Choroid plexus epithelial cell (primary cell): ENCODE data around the gene NR6A1.

ENCODE experiments used
- DNase-seq: peaks from one replicate; pipeline ENCODE4 v3.0.0-alpha.2; 2010; ENCODE audit warnings: low read depth
- H3K4me3 ChIP-seq: 2 replicates; pipeline ENCODE4 v1.5.1; 2011; ENCODE audit warnings: low read depth, mild to moderate bottlenecking, control low read depth, low read length, moderate library complexity
- TF ChIP-seq, protein P1 (sequence below): conservative IDR thresholded peaks from 2 replicates; pipeline ENCODE4 v1.5.1; 2011; ENCODE audit warnings: low read depth, mild to moderate bottlenecking, control low read depth, inconsistent platforms, low read length, moderate library complexity

Gene NR6A1

DNA sequence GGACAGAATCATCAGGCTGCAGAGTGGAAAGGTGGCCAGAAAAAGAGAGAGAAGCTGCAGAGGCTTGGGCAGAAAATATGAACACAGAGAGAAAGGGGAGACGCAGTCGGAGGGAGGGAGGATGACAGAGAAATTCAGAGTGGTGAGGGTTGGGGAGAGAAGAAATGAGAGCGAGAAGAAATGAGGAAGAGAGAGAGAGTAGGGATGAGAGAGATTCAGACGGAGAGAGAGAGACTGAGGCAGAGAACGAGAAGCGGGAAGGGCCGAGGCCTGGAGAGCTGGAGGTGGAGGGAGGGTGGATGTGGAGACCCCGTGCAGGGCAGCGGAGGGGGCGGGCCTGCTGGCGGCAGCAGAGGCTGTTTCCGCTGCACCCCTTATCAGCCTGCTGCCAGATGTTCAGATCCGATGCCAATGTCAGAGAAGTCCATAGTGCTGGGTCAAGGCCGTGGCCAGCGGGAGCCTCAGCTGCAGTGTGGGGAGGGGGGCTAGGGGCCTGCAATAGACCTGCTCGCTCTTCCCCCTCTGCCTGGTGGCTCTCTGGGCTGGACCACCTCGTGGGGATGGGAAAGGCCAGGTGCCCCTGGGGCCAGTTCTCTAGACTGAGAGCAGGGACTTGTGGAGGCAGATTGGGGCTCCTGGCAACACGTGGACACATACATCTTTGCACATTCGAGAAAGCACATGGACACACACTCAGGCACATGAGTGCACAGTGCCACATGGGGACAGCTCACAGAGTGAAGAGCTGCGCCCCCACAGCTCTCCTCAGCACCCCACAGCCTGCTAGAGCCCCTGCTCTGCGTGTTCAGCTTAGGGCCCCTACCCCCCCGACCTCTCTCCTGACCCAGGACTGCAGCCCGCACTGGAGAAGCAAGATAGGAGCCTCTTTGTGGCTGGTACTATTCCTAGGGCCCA, 259.0 kb downstream of the NR6A1 start:
- H3K4me3 ChIP-seq, result no peak overlapping the region
- TF ChIP-seq, protein P1, sequence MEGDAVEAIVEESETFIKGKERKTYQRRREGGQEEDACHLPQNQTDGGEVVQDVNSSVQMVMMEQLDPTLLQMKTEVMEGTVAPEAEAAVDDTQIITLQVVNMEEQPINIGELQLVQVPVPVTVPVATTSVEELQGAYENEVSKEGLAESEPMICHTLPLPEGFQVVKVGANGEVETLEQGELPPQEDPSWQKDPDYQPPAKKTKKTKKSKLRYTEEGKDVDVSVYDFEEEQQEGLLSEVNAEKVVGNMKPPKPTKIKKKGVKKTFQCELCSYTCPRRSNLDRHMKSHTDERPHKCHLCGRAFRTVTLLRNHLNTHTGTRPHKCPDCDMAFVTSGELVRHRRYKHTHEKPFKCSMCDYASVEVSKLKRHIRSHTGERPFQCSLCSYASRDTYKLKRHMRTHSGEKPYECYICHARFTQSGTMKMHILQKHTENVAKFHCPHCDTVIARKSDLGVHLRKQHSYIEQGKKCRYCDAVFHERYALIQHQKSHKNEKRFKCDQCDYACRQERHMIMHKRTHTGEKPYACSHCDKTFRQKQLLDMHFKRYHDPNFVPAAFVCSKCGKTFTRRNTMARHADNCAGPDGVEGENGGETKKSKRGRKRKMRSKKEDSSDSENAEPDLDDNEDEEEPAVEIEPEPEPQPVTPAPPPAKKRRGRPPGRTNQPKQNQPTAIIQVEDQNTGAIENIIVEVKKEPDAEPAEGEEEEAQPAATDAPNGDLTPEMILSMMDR, result no peak
- DNase-seq, result no peak

DNA sequence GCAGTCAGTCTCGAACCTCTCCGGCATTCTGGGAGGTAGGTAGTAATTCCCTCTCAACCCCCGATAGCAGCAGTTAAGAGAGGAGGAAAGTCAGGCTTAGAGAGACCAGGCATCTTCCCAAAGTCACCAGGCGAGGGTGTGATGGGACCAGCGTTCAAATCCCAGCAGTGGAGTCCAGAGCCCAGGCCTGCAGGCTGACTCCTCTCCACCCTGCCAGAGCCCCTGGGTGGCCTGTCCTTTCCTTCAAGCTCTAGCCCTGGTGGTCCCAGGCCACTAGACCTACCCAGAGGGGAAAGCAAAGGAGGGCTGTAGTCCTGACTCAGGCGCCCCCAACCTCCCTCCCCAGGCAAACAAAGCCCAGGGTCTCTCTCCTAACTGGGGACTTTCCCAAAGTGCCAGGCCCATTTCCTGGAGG, 259.7 kb downstream of the NR6A1 start:
- TF ChIP-seq, protein P1, result no peak
- DNase-seq, result no peak
- no peak overlapping the region for H3K4me3 ChIP-seq

DNA sequence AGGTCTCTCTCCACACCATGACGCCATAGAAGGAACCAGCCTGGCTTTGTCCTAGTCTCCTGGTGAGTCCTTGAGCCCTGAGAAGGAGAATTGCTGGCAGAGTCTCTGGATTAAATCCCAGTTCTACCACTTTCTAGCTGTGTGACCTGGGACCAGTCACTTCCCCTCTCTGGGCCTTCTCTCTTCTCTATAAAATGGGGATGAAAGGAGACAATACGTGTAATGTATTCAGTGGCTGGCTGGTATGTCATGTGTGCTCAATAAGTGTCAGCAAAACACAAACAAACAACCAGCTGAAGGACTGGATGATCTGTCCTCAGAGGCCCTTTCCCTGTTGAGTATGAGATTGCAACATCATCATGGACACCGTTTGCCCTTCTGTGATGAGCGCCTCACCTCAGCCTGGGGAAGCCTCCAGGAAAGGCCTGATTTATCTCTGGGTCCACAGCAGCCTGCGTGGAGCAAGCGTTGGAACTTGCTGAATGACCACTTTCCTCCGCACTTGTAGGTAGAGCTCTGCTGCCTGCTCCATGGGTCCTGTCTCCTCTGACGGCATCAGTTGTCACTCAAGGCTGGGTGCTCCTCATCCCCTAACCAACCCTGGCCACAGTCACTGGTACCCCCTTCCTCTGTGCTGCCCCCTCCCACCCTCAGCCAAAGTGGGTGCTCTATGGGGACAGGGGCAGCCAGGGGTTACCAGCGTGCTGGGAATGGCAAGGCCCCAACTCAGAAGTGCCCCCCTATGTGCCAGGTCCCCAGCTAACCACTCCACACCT, 260.3 kb downstream of the NR6A1 start:
- TF ChIP-seq, protein P1, result no peak

DNA sequence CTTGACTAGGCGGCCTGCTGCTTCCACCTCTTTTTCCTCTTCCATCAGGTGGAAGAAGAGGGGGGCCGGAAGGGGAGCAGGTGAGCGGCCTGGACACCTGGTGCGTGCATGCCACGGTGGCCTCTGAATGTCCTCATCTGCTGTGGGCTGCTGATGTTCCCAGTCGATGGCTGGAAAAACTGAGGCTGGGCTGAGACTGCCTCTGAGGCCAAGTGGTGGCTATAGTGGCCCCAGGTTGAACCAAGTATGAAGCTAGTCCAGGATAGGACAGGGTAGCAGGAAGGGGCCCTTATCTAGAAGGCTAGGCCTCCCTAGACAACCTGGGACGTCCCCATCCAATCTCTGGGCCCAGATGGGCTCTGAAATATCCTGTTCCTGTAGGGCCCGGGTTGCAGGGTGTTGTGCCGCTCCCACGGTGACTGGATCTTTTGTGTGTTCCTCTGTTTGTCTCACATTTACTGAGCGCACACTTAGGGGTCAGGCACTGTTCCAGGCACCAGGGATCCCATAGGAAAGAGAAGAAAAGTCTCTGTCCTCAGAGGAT, 263.2 kb downstream of the NR6A1 start:
- no peak overlapping the region for H3K4me3 ChIP-seq
- DNase-seq, result no peak
- TF ChIP-seq, protein P1, result no peak

More for the DNA sequence above, 260.3 kb downstream of the NR6A1 start:
- peak; percentile 37 for DNase-seq
- H3K4me3 ChIP-seq, result no peak overlapping the region

DNA sequence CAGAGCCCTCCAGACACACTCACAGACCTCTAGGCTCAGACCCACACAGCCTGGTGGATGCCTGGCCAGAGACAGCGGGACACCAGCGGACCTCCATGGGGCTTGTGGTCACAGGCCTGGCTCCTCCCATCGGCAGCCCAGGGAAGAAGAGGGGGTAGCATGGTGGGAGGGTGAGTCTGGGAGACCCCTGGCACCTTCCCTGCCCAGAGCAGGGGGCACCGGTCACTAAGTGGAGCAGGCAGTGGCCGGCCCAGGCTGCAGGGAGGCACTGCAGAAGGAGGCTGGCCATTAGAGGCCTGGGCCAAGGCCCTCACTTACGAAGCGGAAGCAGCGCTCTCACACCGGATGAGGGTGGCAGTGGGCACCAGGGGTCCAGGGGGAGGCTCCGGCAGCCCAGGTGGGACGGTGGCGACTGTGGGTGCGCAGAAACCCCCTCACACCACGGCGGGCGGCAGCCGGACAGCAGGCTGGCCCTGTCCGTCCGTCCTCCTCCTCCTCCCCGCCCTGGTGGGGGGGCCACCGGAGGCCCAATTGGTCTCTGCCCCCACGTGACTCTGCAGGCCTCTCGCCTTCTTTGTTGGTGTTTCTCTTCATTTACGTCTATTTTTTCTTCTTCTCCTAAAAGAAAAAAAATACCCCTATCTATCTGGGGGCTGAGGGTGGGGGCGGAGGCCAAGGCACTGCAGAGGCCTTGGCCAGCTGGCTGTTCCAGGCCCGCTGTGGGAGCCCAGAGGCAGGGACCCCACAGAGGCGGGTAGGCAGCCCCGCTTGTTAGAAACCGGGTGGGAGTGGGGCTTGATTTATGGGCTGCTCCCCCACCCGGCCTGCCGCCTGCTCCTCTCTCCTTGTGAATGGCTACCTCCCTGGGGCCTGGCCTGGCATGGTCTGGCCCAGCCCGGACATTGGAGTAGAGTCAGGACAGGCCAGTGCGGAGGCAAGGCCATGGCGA, 263.9 kb downstream of the NR6A1 start, which contains the start of gene NR5A1:
TSS of gene NR5A1 (minus strand) at position 469 of the 949 bp plus-strand sequence. CDS start 4,004 bp downstream, outside the sequence.
- TF ChIP-seq, protein P1, result no peak
- H3K4me3 ChIP-seq, result no peak within 1 kb of the TSS
- DNase-seq, result no peak

DNA sequence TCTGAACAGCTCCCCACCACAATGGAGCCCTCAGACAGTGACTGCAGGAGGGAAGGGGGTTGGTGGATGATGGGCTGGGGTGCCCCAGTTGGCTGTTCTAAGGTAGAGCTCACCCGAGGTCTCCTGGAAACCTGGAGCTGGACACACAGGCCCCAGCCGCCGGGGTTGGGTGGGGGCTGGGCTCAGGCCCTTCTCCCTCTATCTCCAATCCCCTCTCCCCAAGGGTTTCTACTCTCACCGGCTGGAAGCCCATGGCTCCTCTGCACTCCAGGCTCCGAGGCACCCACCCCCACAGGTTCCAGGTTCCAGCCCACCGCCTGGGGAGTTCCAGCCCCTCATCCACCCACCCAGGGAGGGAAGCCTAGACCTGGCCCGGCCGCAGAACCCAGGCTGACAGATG, 264.7 kb downstream of the NR6A1 start:
- H3K4me3 ChIP-seq, result no peak overlapping the region
- TF ChIP-seq, protein P1, result no peak
- DNase-seq, result no peak
